HepG2 (cell line): ENCODE measurements around the gene C22orf39.

Experiments
- CTCF ChIP-seq: sonication (generic); formaldehyde crosslinking; IDR thresholded peaks from 2 replicates; pipeline ENCODE4 v1.5.0; 2020; ENCODE audit warnings: mild to moderate bottlenecking, missing genetic modification reagents, moderate library complexity
- EHMT2 ChIP-seq: fragments of 200-600 bp; sonication (generic); IDR thresholded peaks from 2 replicates; pipeline ENCODE4 v1.7.0; 2017; ENCODE audit warnings: antibody characterized with exemption, low read depth, low read length, borderline replicate concordance
- EZH2 ChIP-seq: conservative IDR thresholded peaks from 2 replicates; pipeline ENCODE4 v1.6.1; 2012; ENCODE audit warnings: mild to moderate bottlenecking, low read depth, low read length, moderate library complexity
- HMG20B ChIP-seq: conservative IDR thresholded peaks from 2 replicates; pipeline ENCODE4 v1.6.1; 2016; ENCODE audit warnings: missing genetic modification reagents, missing compliant biosample characterization
- PBX3 ChIP-seq: sonication (generic); formaldehyde crosslinking; IDR thresholded peaks from 2 replicates; pipeline ENCODE4 v1.8.1; 2023; ENCODE audit warnings: missing genetic modification reagents, inconsistent platforms, borderline replicate concordance
- REST ChIP-seq, 2 experiments: IDR thresholded peaks; 2 replicates each; pipeline ENCODE4 v1.6.1; 2011 to 2012; ENCODE audit warnings: low read length in 2 of 2, borderline replicate concordance in 1 of 2, low read depth in 1 of 2, mild to moderate bottlenecking in 1 of 2, moderate library complexity in 1 of 2
- SCMH1 ChIP-seq: sonication (generic); formaldehyde crosslinking; IDR thresholded peaks from 2 replicates; pipeline ENCODE4 v1.9.0; 2021; ENCODE audit warnings: missing genetic modification reagents, mild to moderate bottlenecking, borderline replicate concordance
- ZBTB2 ChIP-seq: sonication (generic); formaldehyde crosslinking; IDR thresholded peaks from 2 replicates; pipeline ENCODE4 v1.8.0; 2022; ENCODE audit warnings: low read depth, missing genetic modification reagents
- ZNF746 ChIP-seq: sonication (generic); formaldehyde crosslinking; IDR thresholded peaks from 2 replicates; pipeline ENCODE4 v1.8.0; 2022; ENCODE audit warnings: mild to moderate bottlenecking, missing genetic modification reagents

- TF ChIP-seq REST (IDR thresholded peaks at IDR 0.05; ENCODE audit: borderline replicate concordance in 1 of 2, low read depth in 1 of 2, low read length in 2 of 2) (no peak), CTCF (CRISPR knock-in tag) (no peak), EHMT2 (no peak), ZBTB2 (CRISPR knock-in tag) (no peak), PBX3 (CRISPR knock-in tag) (no peak), ZNF746 (CRISPR knock-in tag) (no peak), EZH2 (no peak), SCMH1 (CRISPR knock-in tag) (no peak), HMG20B (CRISPR knock-in tag) (no peak)
These were observed 49.3 kb downstream of the C22orf39 start for GRCh38 chr22:19398206-19398605.
